T-helper 2 cell treated with Interferon-gamma antibody and Interleukin-4, amounts not matched to agents 5 μg/mL and 100 μg/mL, for 36 hours (primary cell): ENCODE results near the gene KRT74.

Experiments
- DNase-seq: peaks from one replicate; pipeline ENCODE4 v3.0.0; 2021; ENCODE audit warnings: low spot score
- H3K27ac Mint-ChIP-seq: one replicate; pipeline ENCODE4 v1.8.0; 2021; ENCODE audit warnings: mild to moderate bottlenecking, mixed read lengths
- H3K27me3 Mint-ChIP-seq: one replicate; pipeline ENCODE4 v1.8.0; 2021; ENCODE audit warnings: low read depth, mixed read lengths
- H3K36me3 Mint-ChIP-seq: one replicate; pipeline ENCODE4 v1.8.0; 2021; ENCODE audit warnings: low read depth, mixed read lengths
- H3K4me1 Mint-ChIP-seq: one replicate; pipeline ENCODE4 v1.8.0; 2021; ENCODE audit warnings: low read depth, mixed read lengths
- H3K4me3 Mint-ChIP-seq: one replicate; pipeline ENCODE4 v1.8.0; 2022; ENCODE audit warnings: mild to moderate bottlenecking, moderate library complexity, mixed read lengths
- H3K9me3 Mint-ChIP-seq: one replicate; pipeline ENCODE4 v1.8.0; 2021; ENCODE audit warnings: mixed read lengths

Gene KRT74

GRCh38 chr12:52524241-52524897 is 49.3 kb downstream of the KRT74 start:
- Mint-ChIP-seq H3K27me3 (no peaks in the 10 kb centered on the region), H3K4me3 (no peak overlapping the region), H3K27ac (no peak overlapping the region), H3K4me1 (peaks cover 4% of the 10 kb centered on the region), H3K9me3 (no peaks in the 10 kb centered on the region), H3K36me3 (no peaks in the 10 kb centered on the region)
- DNase-seq = no peak

DNA sequence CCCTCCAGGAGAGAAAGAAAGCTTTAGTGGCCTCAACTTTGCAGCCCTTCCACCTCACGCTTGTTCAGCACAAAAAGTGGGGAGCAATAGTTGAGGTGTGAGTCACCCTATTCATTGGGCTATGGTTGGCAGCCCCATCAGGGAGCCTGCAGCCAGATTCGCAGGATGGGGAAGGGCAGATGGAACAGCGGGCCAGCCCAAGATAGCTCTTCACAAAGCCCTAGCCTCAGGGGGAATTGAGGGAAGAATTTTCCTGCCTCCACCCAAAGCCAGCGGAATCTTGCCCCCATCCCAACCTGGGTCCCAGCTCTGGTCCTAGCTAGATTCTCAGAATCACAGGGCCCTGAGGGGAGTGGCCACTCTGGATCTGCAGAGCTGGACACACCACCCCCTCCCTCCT is 49.8 kb downstream of the KRT74 start:
- Mint-ChIP-seq H3K27ac (no peak overlapping the region), H3K9me3 (no peaks in the 10 kb centered on the region), H3K4me3 (no peak overlapping the region), H3K36me3 (no peaks in the 10 kb centered on the region), H3K27me3 (no peaks in the 10 kb centered on the region), H3K4me1 (peaks cover 4% of the 10 kb centered on the region)
- DNase-seq = no peak

- peaks cover 4% of the 10 kb centered on the region for H3K4me1 Mint-ChIP-seq
- H3K36me3 Mint-ChIP-seq = no peaks in the 10 kb centered on the region
- no peak overlapping the region for H3K4me3 Mint-ChIP-seq
- no peaks in the 10 kb centered on the region for H3K9me3 Mint-ChIP-seq
- DNase-seq = no peak
- no peaks in the 10 kb centered on the region for H3K27me3 Mint-ChIP-seq
- no peak overlapping the region for H3K27ac Mint-ChIP-seq
Measured at GRCh38 chr12:52522346-52523011, 51.2 kb downstream of the KRT74 start.

DNA sequence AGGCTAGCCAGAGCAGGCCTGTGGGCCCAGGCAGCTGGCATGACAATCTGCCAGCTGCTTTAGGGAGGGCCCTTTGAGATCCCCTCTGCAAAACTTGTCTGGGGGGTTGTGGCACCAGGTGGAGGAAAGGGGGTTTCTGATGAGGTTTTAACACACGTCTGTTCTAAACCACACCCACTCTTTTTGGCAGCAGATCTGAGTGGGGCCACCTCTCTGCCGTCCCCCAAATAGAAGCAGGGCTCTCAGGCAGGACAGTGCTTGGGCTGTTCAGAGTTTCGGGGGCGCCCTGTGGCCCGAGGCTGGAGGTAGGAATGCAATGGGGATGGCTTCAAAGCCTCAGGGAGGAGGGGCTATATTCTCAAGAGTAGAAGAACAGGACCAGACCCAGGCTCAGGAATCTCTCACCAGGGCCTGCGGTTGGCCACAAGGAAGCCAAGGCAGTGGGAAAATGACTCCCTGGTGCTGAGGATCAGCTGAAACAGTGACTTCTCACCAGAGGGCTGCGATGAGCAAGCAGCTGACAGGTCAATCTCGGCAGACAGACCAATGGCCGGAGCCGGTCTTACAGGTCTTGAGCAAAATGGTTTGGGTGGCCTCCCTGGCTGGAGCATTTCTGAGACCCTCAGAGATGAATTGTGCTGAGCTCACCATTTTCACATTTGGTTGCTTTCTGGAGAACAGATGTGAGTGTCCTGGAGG is 51.9 kb downstream of the KRT74 start:
- no peak overlapping the region for H3K4me3 Mint-ChIP-seq
- no peaks in the 10 kb centered on the region for H3K9me3 Mint-ChIP-seq
- no peaks in the 10 kb centered on the region for H3K27me3 Mint-ChIP-seq
- DNase-seq = no peak
- no peaks in the 10 kb centered on the region for H3K36me3 Mint-ChIP-seq
- no peak overlapping the region for H3K27ac Mint-ChIP-seq
- H3K4me1 Mint-ChIP-seq = peaks cover 3% of the 10 kb centered on the region

DNA sequence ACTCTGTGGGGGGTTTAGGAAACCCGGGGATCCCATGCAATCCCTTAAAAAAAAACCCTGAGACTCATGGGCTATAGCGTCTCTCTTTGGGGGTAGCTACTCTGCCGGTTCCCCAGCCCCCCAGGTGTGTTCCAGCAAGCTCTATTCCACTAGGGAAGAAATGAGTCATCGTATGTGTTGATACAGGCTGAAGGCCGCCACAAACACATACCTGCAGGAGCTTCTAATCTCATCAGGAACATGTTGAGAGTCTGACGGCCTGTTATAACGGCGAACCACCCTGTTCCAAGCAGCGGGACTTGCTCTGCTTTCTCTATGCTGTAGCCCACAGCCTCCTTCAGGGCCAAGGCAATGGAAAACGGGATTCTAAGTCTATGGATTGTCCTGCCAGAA is 52.5 kb downstream of the KRT74 start:
- Mint-ChIP-seq H3K36me3 (no peaks in the 10 kb centered on the region), H3K9me3 (no peaks in the 10 kb centered on the region), H3K27ac (no peak overlapping the region), H3K4me3 (no peak overlapping the region), H3K27me3 (no peaks in the 10 kb centered on the region), H3K4me1 (no peaks in the 10 kb centered on the region)
- no peak for DNase-seq

- H3K4me1 Mint-ChIP-seq = no peaks in the 10 kb centered on the region
- no peak for DNase-seq
- H3K27me3 Mint-ChIP-seq = no peaks in the 10 kb centered on the region
Measured at GRCh38 chr12:52519826-52520662, 53.6 kb downstream of the KRT74 start, which contains the start of gene KRT5. KRT5 (minus strand) TSS chr12:52520394; CDS start chr12:52520296, 98 bp downstream.

DNA sequence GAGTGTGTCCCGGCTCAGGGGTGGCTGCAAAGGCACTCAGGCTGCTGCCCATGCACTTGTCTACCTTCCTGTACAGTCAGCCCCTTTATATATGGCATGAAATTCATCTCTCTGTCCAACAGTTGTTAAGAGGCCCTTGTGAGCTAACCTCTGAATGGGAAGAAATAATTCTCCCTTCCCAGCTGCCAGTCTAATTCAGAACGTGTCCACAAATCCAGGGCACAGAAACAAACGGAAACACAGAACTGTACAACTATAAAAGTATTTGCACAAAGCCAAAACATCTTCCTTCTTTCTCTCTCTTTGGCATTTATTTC is 54.3 kb downstream of the KRT74 start:
- no peaks in the 10 kb centered on the region for H3K36me3 Mint-ChIP-seq
- H3K27me3 Mint-ChIP-seq = no peaks in the 10 kb centered on the region
- DNase-seq = no peak
- H3K4me3 Mint-ChIP-seq = no peak overlapping the region
- no peaks in the 10 kb centered on the region for H3K9me3 Mint-ChIP-seq
- H3K27ac Mint-ChIP-seq = no peak overlapping the region
- no peaks in the 10 kb centered on the region for H3K4me1 Mint-ChIP-seq

More at GRCh38 chr12:52519826-52520662, 53.6 kb downstream of the KRT74 start, which contains the start of gene KRT5:
- H3K9me3 Mint-ChIP-seq = no peaks in the 10 kb centered on the region
- H3K27ac Mint-ChIP-seq = no peak within 1 kb of the TSS
- H3K36me3 Mint-ChIP-seq = no peaks in the 10 kb centered on the region
- H3K4me3 Mint-ChIP-seq = no peak within 1 kb of the TSS

DNA sequence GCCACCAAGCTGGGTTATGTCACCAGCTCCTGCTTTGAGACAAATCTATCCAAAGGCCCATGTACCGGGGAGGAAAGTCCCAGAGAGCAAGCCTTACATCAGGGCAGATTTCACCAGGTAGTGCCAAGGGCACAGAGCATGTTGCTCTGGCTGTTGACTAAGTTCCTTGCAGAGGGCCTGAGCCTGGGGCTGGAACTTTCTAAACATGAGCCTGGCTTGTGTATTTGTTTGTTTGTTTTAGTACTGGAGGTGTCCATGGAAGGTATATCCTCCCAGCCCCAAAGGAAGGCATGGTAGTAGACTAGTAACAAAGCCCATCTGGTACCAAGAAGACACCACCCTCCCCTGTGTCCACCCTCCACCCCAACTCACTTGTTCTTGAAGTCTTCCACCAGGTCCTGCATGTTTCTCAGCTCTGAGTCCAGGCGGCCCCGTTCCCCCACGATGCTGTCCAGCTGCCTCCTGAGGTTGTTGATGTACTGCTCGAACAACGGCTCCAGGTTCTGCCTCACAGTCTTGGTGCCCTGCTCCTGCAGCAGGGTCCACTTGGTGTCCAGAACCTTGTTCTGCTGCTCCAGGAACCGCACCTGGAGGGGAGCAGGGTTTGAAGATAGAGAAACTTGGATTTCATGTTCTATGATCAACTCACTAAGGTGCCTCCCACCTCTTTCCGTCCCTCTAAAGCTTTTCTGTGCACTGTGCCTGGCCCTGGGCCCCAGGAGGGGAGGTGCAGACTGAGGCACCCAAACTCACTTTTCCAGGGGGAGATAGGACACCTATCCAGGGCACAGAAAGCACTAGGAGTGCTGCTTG is 54.9 kb downstream of the KRT74 start:
- H3K9me3 Mint-ChIP-seq = no peaks in the 10 kb centered on the region
- H3K27ac Mint-ChIP-seq = no peak overlapping the region
- no peak overlapping the region for H3K4me3 Mint-ChIP-seq
- H3K27me3 Mint-ChIP-seq = no peaks in the 10 kb centered on the region
- H3K36me3 Mint-ChIP-seq = no peaks in the 10 kb centered on the region
- no peak for DNase-seq
- H3K4me1 Mint-ChIP-seq = no peaks in the 10 kb centered on the region

GRCh38 chr12:52517888-52518287 is 55.8 kb downstream of the KRT74 start:
- no peak for DNase-seq
- Mint-ChIP-seq H3K27me3 (no peaks in the 10 kb centered on the region), H3K4me3 (no peak overlapping the region), H3K4me1 (no peaks in the 10 kb centered on the region), H3K36me3 (no peaks in the 10 kb centered on the region), H3K9me3 (no peaks in the 10 kb centered on the region), H3K27ac (no peak overlapping the region)

GRCh38 chr12:52517005-52517835 is 56.4 kb downstream of the KRT74 start:
- Mint-ChIP-seq H3K4me3 (no peak overlapping the region), H3K4me1 (no peaks in the 10 kb centered on the region), H3K36me3 (no peaks in the 10 kb centered on the region), H3K27me3 (no peaks in the 10 kb centered on the region), H3K27ac (no peak overlapping the region), H3K9me3 (no peaks in the 10 kb centered on the region)
- no peak for DNase-seq

- Mint-ChIP-seq H3K9me3 (peaks cover 7% of the 10 kb centered on the region), H3K27ac (no peak overlapping the region), H3K27me3 (no peaks in the 10 kb centered on the region), H3K4me3 (no peak overlapping the region), H3K36me3 (no peaks in the 10 kb centered on the region), H3K4me1 (no peaks in the 10 kb centered on the region)
- DNase-seq = no peak
Measured at GRCh38 chr12:52515927-52516831, 57.5 kb downstream of the KRT74 start.
